Right cardiac atrium (tissue), 5 donors: ENCODE measurements around the gene NEK1. TPM values are rescaled to one million over a fixed set of nuclear protein-coding genes. Genes with fewer than 3 reads are reported as not detected.

Experiments used
- ATAC-seq, 2 donors: fragments of 200-7000 bp; cut with Tn5 transposase; one replicate each; pipeline versions ENCODE4 v1.8.0 to v1.9.1; 2020; ENCODE audit warnings: moderate library complexity in 2 of 2, mild to moderate bottlenecking in 1 of 2
- DNase-seq, 3 donors: peaks; one replicate each; pipeline ENCODE4 v3.0.0-alpha.2; 2020
- H3K27ac ChIP-seq: one replicate; pipeline ENCODE4 v1.5.1; 2013; ENCODE audit warnings: mild to moderate bottlenecking, low read length, control low read depth, moderate library complexity
- H3K27me3 ChIP-seq: one replicate; pipeline ENCODE4 v1.6.1; 2013; ENCODE audit not compliant: control insufficient read depth, insufficient read depth
- H3K4me1 ChIP-seq: one replicate; pipeline ENCODE4 v1.6.1; 2013; ENCODE audit warnings: low read length; ENCODE audit not compliant: control insufficient read depth, insufficient read depth
- H3K4me3 ChIP-seq: one replicate; pipeline ENCODE4 v1.5.1; 2013; ENCODE audit warnings: low read length, control low read depth
- H3K9me3 ChIP-seq: one replicate; pipeline ENCODE4 v1.6.1; 2013; ENCODE audit warnings: low read length; ENCODE audit not compliant: control insufficient read depth
- WGBS: extraction: QIAGEN DNeasy Blood & Tissue Kit; methylation state at CpG from one replicate; pipeline ENCODE4 v1.1.7; 2013; 5-methylcytosine and 5-hydroxymethylcytosine counted together
- intact Hi-C, 4 donors: fragments of 100-400 bp; cut with DNase I; formaldehyde crosslinking; loops; one replicate each; pipeline versions ENCODE4 v1.11.0 to v1.14.0; 2022 to 2023
- polyA plus RNA-seq: library from polyadenylated mRNA; stranded (reverse); fragments of 200-250 nt; gene quantifications from one replicate; pipeline ENCODE4 v1.2.3, GENCODE V29; 2013
- total RNA-seq, 4 donors: library from RNA; stranded (reverse); fragmentation: NEBNext Ultra II Directional; extraction: Animal tissue kit (Norgen Biotek cat#: 25700); gene quantifications; one replicate each; pipeline ENCODE4 v1.2.1, GENCODE V29; 2021
- donor health status: healthy with polysubstance abuse.
- donor health status: DM: no; HTN: yes; CAD: no.
- donor health status: DM: no; HTN: no; CAD: no.
- donor health status: DM: no; HTN: yes; CAD: no; lungs with severe emphysema.
- donor health status: DM: yes; HTN: yes; CAD: no.

NEK1 gene
- total and polyA plus RNA-seq, 5 donors, result 5.5 to 16.9 (median 14.0) TPM

DNA sequence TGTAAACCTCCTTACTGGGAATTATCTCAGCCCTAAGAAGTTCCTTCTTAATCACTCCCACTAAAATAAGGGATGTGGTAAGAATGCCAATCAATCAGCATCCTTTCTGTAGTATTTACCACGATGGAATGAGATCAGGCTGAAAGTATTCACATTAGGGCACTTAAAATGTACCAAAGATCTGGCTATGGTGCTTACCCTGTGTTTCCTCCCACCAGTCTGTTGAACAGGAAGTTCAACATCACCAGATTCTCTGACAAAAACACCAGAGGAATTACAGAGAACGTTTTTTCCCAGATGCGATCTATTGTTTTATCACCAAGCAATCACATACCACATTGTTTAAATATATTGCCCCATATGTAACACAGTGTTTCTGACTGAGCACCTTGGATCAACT, 5.9 kb upstream of the NEK1 start:
- H3K9me3 ChIP-seq, result no peaks in the 10 kb centered on the region
- DNase-seq, result no peak
- no peaks in the 10 kb centered on the region for H3K27me3 ChIP-seq
- WGBS, result 35% methylated on average over 3 of the region's 3 CpGs
- H3K27ac ChIP-seq, result no peak overlapping the region
- H3K4me1 ChIP-seq, result no peaks in the 10 kb centered on the region
- H3K4me3 ChIP-seq, result no peak overlapping the region
- ATAC-seq, result no peak
- intact Hi-C loops, result loop anchor here in 1 of 4 donors (5.0 kb wide), 1 partner anchor 94 kb away; no protein-coding TSS in a partner anchor

DNA sequence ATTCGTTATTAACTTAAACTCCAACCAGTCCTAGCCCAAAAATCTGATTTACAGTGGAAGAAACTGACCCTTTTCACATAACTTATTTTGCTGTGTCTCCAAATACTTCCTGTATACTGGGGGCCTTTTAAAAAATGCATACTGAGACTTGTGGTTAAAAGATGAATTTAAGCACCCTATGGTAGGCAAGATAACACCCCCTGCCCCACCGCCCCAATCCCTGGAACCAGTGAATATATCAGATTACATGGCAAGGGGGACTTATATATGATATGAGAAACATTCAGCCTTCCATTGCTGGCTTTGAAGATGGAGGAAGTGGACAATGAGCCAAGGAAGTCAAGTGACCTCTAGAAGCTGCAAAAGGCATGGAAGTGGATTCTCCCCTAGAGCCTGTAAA, 4.9 kb upstream of the NEK1 start:
- 80% methylated on average over 2 of the region's 2 CpGs for WGBS
- ATAC-seq (no peak), DNase-seq (no peak)
- H3K27ac ChIP-seq, result no peak overlapping the region
- no peak overlapping the region for H3K4me3 ChIP-seq
- H3K9me3 ChIP-seq, result no peaks in the 10 kb centered on the region
- H3K4me1 ChIP-seq, result no peaks in the 10 kb centered on the region
- H3K27me3 ChIP-seq, result no peaks in the 10 kb centered on the region
- intact Hi-C loops, result loop anchor here in 1 of 4 donors (5.0 kb wide), 1 partner anchor 95 kb away; no protein-coding TSS in a partner anchor

DNA sequence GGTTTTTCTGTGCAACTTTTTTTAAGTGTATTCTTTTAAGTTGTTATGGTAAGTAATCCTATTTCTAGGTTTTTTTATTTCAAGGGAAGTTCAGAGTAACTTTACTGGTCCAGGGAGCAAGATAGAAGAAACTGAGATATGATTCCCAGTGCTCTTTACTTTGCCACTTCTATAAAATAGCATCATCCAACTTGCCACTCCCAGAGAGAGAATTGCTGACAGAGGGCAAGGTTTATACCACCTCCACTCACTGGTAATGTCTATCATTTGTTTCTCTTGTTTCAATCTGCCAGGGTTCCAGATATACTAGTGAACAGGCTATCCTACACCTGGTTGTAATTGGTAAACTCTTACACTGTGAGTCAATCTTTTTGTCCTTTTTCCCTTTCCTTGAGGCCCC, 4.5 kb upstream of the NEK1 start:
- ATAC-seq (no peak), DNase-seq (no peak)
- no peak overlapping the region for H3K27ac ChIP-seq
- H3K27me3 ChIP-seq, result no peaks in the 10 kb centered on the region
- H3K4me1 ChIP-seq, result no peaks in the 10 kb centered on the region
- no peak overlapping the region for H3K4me3 ChIP-seq
- intact Hi-C loops, result loop anchor here in 1 of 4 donors (5.0 kb wide), 1 partner anchor 95 kb away; no protein-coding TSS in a partner anchor
- no peaks in the 10 kb centered on the region for H3K9me3 ChIP-seq

DNA sequence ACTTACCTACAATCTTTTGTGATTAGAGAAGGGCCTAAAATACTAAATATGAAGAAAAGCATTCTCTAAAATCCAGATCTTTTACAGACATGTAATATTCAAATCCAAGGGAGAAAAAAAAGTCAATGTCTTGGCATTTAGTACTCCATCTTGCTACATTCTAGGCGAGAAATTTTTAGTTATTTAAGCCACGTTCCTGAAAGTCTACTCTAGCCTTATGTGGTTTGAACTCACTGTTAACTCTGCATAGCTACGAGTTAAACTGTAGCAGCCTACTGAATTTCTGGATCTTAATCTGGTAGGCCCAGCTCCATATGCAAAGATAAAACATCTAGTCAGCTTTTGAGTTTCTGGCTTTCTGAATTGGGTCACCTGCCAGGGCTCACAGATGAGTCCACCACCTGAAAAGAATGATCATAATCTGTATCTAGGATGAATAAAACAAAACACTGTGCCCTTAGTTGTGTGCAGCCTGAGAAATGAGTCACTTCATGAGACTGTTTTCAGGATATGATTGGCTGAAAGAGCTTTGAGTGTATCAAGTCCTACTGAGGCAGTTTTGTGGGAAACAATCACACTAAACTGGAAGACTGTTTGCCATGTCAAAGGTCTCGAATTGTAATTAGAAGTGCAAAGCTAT, 3.2 kb upstream of the NEK1 start:
- intact Hi-C loops, result loop anchor here in 1 of 4 donors (5.0 kb wide), 1 partner anchor 97 kb away; no protein-coding TSS in a partner anchor
- Histone ChIP-seq H3K9me3 (no peaks in the 10 kb centered on the region), H3K4me3 (no peak overlapping the region), H3K27ac (no peak overlapping the region), H3K27me3 (no peaks in the 10 kb centered on the region), H3K4me1 (no peaks in the 10 kb centered on the region)
- WGBS, result 78% methylated on average over 4 of the region's 4 CpGs
- DNase-seq, result no peak
- no peak for ATAC-seq

DNA sequence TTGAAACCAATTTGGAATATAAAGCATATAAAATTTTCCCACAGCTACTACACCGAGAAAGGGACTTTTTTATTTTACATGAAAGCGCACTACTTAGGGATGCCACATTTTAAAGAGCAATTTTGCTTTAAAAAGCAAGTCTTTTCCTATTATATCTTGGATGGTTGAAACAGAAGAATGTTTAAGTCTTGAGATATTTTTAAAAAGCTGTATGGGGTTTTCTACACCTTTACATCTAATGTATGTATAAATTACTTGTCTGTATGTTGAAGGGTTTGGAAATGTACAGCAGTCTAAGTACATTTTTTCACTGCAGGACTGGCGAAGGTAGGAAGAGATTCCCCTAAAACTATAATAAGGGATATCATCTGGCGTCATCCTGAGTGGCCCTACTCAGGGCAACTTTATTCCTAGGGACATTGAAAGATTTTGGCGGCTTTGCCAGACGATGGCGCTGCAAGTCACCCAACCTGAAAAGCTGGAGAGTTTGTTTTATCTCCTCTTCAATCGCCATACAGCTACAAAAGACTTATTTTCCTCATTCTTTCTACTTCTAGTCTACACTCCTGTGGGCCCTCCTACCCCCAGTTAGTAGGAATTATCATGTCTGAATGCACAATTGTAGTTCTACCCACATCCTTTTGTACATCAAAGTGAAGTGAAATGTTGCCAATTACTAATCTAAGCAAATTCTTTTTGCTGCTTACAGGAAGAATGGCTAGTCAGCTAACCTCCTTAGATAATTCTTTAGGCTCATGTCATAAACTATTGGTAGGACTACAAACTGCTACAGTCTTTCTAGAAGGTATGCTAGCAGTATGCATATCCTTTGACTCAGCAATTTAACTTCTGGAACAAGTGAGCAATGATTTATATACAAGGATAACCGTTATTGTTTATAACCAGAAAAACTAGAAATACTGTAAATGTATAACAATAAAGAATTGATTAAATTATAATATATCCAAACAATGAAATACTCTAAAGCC, 782 bp upstream of the NEK1 start:
- ATAC-seq (peak; percentile 72 to 77), DNase-seq (peak; percentile 69 to 85 (median 82))
- H3K9me3 ChIP-seq, result no peaks in the 10 kb centered on the region
- no peaks in the 10 kb centered on the region for H3K4me1 ChIP-seq
- WGBS, result 5% methylated on average over 9 of the region's 9 CpGs
- peak overlapping the region; percentile 60 for H3K4me3 ChIP-seq
- no peak overlapping the region for H3K27ac ChIP-seq
- H3K27me3 ChIP-seq, result no peaks in the 10 kb centered on the region
- intact Hi-C loops, result no loop called here

DNA sequence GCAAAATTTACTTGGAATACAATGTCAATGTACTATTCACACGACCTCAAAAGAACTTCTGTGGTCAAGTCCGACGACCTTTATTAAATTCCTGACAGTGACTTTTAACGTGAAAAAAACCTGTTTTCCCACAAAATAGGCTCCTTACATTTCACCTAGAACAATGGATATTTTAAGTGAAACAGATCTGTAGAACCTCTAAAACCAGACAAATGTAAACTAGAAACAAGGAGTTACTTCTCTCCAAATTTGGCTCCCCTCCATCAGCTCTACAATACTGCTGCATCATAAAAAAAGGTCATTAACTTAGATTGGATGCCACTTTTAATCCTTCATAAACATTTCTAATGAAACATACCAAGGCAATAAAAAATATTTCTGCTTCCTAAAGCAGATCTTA, 1.2 kb downstream of the NEK1 start:
- DNase-seq, result no peak
- H3K4me3 ChIP-seq, result peak overlapping the region; percentile 60

DNA sequence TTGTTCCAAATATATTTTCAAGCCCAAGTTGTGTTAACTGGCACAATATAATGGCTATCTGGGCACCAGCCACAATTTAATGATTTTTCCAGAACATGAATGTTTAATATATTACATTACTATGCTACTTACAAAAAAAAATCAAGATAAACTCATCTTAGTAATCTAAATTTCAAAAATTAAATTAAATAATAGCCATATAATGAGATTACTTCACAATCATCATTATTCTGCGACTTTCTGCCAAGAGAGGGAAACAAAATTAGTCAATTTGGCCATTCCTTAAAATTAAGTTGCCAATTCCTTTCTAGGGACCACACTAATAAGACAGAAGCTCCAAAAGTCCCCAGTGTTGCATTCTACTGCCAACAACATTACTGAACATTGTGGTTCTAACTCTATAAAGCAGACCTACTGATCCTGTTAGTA, 7.5 kb downstream of the NEK1 start:
- Histone ChIP-seq H3K4me3 (no peak overlapping the region), H3K9me3 (no peaks in the 10 kb centered on the region), H3K27ac (no peak overlapping the region), H3K27me3 (no peaks in the 10 kb centered on the region), H3K4me1 (no peaks in the 10 kb centered on the region)
- DNase-seq, result no peak
- 70% methylated on average over 1 of the region's 1 CpG for WGBS
- ATAC-seq, result no peak
- intact Hi-C loops, result no loop called here

More for the DNA sequence above, 1.2 kb downstream of the NEK1 start:
- no peak for ATAC-seq
- H3K27ac ChIP-seq, result no peak overlapping the region
- no peaks in the 10 kb centered on the region for H3K27me3 ChIP-seq
- WGBS, result 37% methylated on average over 4 of the region's 4 CpGs
- no peaks in the 10 kb centered on the region for H3K4me1 ChIP-seq
- intact Hi-C loops, result no loop called here
- no peaks in the 10 kb centered on the region for H3K9me3 ChIP-seq

DNA sequence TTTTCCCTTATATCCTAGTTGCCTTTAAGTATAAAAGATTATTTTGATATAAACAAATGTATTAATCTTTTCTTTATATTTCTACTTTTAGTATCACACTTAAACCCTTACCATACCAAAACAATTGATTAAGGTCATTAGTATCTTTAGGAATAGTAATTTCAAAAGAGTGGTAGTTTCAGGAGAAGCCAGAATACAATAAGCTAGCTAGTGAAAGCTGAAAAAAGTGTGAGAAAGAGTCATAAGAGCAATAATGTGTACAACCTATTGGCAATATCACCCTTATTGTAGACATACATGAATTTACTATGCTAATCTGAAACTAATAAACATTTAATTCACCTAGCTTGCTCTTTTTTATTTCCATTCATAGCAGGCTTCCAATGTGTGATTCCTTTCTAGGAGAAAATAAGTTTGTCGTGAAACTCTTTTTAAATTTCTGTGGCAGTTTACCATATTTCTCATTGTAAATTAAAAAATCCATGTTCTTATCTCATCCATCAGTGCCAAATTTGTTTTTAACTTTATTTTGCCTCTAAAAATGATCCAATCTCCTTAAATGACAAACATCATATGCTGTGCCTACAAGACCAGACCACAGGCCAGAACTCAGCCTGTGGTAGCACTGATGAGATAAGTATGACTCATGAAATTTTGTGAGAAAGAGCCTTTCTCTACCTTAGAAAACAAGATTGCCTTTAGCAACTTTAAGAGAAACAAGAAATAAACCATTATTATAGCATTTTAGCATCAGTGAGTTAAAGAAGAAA, 8.1 kb downstream of the NEK1 start:
- no peak overlapping the region for H3K4me3 ChIP-seq
- no peaks in the 10 kb centered on the region for H3K27me3 ChIP-seq
- H3K9me3 ChIP-seq, result no peaks in the 10 kb centered on the region
- no peaks in the 10 kb centered on the region for H3K4me1 ChIP-seq
- intact Hi-C loops, result no loop called here
- WGBS, result 39% methylated on average over 1 of the region's 1 CpG
- ATAC-seq (peak; percentile 72 to 76), DNase-seq (no peak)
- H3K27ac ChIP-seq, result no peak overlapping the region

DNA sequence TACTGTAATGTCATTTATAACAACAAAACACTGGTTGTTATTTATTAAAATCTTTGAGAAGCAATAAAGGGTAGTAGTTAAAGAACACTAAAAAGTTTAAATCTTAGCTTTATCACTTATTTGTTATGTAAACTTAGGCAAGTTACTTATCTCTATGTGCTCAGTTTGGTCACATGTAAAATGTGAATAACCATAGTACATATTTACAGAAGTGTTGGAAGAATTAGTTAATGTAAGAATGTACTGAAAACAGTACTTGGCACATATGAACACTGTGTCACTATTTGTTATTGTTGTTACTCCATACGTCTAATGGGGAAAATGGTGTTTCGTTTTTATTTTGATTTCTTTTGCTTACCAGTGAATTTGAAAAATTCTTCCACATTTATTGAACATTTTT, 9.1 kb downstream of the NEK1 start:
- Histone ChIP-seq H3K27ac (no peak overlapping the region), H3K4me1 (no peaks in the 10 kb centered on the region), H3K27me3 (no peaks in the 10 kb centered on the region), H3K4me3 (no peak overlapping the region), H3K9me3 (no peaks in the 10 kb centered on the region)
- ATAC-seq (no peak), DNase-seq (no peak)
- intact Hi-C loops, result no loop called here
- 97% methylated on average over 2 of the region's 2 CpGs for WGBS

DNA sequence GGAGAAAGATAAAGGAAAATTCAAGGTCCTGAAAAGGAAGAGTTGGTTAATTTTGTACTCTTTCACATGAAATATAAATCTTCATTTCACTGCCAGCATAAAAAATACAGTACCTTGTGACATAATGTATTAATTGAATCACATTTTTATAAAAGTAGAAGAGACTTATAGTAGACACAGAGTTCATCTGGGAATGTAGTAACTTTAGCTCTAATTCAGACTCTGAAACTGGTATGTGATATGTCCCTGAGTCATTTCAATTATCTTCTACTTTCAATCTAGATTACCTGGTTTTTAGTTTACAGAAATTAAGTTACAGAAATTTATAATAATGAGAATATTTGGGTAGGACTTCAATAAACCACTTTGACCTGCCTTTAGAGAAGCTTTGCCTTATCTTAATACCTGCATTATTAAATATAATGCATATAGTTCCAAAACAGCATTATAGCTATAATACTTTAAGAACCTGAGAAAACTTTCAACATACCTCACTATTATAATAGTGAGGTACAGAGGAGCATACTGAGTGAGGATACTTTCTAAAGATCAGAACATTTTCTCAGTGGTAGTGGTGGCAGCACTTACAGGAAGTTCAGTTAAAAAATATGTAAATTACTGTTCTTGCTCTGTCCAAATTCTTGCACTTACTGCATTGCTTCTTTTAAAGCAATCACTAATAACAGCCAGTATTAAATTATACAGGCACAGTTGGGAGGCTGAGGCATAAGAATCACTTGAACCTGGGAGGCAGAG, 11.2 kb downstream of the NEK1 start:
- DNase-seq (no peak), ATAC-seq (no peak)
- Histone ChIP-seq H3K27ac (no peak overlapping the region), H3K4me1 (no peaks in the 10 kb centered on the region), H3K27me3 (no peaks in the 10 kb centered on the region), H3K9me3 (no peaks in the 10 kb centered on the region), H3K4me3 (no peak overlapping the region)
- intact Hi-C loops, result no loop called here
